GM12873 (cell line): ENCODE measurements around the gene DNTT.

Source experiments
- TF ChIP-seq, protein P1 (sequence below): IDR thresholded peaks from 2 replicates; pipeline ENCODE4 v1.5.1; 2012; ENCODE audit warnings: low read depth, mild to moderate bottlenecking, moderate library complexity, low read length, control low read depth; ENCODE audit not compliant: insufficient read depth; ENCODE audit errors: missing control alignments

Gene DNTT

DNA sequence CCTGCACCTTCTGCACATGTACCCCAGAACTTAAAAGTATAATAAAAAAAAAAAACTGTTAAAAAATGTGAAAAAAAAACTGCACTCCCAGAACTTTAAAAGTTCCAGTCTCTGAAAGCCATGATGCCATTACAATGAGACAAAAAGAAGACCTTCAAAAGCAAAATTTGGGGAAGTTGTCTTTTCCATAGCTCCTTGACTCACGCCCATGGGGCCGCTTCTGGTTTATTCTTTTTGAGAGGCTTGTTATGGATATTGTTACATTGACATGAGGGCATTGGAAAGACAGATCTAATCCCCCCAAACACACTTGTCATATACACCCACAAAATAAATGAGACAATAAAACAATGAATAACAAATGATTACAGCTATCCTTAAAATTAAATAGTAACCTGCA lies 33.7 kb upstream of the DNTT start:
- TF ChIP-seq, protein P1, sequence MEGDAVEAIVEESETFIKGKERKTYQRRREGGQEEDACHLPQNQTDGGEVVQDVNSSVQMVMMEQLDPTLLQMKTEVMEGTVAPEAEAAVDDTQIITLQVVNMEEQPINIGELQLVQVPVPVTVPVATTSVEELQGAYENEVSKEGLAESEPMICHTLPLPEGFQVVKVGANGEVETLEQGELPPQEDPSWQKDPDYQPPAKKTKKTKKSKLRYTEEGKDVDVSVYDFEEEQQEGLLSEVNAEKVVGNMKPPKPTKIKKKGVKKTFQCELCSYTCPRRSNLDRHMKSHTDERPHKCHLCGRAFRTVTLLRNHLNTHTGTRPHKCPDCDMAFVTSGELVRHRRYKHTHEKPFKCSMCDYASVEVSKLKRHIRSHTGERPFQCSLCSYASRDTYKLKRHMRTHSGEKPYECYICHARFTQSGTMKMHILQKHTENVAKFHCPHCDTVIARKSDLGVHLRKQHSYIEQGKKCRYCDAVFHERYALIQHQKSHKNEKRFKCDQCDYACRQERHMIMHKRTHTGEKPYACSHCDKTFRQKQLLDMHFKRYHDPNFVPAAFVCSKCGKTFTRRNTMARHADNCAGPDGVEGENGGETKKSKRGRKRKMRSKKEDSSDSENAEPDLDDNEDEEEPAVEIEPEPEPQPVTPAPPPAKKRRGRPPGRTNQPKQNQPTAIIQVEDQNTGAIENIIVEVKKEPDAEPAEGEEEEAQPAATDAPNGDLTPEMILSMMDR = no peak

DNA sequence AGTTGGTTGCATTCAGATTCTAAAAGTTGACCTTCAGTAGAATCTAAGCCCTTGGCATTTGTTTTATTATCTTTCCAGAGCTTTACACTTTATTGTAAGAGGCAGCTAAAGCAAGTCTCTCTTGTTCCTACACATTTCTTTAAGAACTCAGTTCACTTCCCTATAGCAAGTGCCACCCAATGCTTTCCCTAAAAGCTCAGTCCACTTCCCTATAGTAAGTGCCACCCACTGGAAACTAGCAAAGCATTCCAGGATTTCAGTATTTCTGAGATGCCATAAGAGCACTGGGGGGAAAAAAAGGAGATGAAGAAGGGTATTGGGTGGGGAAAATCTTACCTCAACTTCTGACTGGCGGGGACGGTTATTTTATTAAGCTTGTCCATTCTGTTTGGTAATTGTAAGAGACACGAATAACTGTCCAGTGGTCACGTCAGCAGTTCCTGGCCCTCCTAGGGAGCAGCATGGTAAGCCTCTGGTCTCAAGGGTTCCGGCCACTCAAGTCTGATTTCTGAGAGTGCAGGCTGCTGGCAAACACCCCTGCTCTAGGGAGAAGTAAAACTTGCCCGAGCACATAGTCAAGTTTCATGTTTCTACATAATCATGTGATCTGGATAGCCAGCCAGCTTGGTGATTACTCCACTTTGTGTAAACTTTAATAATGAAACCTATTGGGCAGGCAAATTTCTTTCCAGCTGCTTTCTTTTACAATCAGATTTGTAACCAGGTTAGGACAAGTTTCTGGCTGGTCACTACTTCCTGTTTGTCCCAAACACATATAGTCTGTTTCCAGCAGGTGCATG lies 33.0 kb upstream of the DNTT start, which contains the start of gene BLNK:
Gene BLNK, minus strand, starts transcription at position 554 of the 800 bp plus-strand sequence. Its CDS starts 171 bp downstream, at position 383.
- TF ChIP-seq, protein P1 = no peak

DNA sequence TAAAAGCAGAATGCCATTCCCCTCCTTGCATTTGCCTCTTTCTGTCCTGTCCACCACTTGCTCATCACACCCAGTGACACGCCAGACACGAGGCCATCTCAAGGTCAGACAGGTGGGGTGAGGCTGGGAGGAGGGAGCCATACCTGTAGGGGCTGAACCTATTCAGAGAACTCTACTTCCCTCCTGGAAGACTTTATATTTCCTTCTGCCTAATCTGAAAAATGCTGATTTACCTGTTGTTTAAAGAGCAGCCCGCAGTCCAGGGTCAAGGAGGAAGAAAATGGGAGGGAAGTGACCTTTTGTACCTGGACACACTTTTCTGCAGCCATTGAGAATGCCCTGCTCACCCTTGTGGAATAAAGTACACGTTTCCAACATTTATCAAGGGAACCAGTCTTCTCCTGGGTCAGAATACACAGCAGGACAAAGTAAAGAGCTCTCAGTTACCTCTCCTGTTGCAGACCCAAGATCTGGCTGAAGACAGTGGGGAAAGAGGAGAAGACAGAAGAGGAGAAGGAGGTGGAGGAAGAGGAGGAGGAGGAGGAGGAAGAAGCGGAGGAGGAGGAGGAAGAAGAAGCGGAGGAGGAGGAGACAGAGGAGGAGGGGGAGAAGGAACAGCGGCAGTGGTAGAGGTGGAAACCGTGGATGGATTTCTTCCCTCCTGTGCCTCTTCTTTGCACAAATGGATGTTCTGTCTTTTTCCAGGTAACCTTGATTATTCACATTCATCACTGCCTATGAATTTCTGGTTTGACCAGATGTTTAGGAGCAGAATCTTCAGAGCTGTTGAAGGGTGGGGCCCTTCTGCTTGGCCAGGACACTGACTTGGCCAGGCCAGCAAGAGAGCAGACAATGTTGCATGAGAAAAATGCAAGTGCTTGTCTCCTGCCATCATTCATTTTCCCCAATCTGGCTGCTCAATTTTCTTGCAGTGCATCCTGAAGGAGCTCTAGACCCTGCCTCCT lies 31.6 kb upstream of the DNTT start:
- TF ChIP-seq, protein P1 = no peak

DNA sequence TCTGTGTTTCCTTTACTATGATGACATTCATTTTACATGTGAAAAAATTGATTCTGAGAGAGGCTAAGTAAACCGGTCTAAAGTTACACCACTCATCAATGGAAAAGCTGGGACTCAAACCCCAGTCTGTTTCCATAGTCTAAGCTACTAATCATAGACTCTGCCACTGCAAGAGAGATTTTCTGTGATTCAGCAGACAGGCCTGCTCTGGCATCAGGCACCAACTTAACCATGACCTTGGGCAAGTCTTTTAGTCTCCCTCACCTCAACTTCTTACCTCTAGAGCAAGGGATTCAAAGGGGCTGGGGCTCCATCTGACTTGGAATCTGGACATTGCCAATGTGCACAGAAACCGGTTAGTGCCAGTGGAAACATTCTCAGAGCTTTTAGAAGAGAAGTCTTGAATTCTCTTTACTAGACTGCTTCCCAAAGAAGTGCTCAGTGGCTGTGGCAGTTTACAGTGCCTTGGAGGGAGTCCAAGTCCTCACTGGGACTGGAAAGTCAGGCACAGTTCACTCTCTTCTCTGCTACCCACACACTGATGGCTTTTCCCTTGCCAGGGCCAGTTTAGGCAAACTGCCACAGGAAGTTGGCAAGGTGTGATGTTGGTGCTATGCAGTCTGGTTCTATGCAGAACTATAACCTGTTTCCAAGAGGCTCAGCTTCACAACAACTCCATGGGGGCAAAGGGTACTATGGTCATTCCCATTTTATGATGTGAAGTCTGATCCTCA lies 28.4 kb upstream of the DNTT start:
- TF ChIP-seq, protein P1 = no peak

DNA sequence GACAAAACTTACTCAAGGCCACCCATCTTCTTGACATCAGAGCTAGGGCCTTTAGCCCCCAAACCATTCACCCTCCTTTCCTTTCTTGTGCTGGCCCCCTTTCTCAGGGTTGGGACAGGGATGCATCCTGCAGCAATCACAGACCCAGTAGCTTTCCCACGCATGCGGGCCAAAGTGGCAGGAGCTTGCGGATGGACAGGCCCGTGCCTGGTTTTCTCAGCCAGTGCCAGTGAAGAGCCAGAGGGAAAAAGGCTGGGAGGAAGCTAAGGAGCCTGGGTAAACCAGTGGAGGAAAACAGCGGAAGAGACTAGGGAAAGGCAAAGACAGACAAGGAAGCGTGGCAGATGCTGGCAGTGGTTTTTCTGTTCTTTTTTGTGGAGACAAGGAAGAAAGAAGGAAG lies 27.8 kb upstream of the DNTT start:
- TF ChIP-seq, protein P1 = no peak

DNA sequence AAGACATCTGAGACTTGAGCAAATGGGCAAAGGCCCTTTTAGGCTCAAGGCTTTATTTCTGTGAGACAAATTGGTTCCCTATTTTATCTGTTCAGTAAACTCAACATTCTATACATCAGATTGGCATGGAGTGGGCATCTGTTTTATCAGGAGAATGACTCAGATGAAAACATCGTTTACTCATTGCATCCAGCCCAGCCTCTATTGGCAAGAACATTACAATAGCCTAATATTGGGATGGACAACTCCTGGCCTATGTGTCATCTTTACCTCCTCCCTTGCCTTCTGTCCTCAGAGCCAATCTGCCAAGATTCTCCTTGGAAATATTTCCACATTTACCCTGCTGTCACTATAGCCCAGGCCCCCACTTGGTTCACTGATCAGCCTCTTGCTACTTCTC lies 27.4 kb upstream of the DNTT start:
- TF ChIP-seq, protein P1 = no peak
